ENCODE data around the gene PTGES3L. TPM values are rescaled to one million over a fixed set of nuclear protein-coding genes. Genes with fewer than 3 reads are reported as not detected.

The PTGES3L gene
- total and polyA plus RNA-seq, 2 of the 13 experiments (the other 11 are each of a cell fraction or from before 2014, with no cell fraction given): 1.2 to 2.9 TPM

DNA sequence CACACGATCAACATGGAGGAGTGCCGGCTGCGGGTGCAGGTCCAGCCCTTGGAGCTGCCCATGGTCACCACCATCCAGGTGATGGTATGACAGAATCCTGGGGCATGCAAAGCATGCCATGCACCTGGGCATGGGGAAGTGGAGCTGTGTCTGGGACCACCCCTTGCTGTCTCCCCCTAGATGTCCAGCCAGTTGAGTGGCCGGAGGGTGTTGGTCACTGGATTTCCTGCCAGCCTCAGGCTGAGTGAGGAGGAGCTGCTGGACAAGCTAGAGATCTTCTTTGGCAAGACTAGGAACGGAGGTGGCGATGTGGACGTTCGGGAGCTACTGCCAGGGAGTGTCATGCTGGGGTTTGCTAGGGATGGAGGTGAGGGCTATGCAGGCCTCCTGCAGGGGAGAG, 33.4 kb upstream of the PTGES3L start (continued):
- TF ChIP-seq NCOA1 (CRISPR knock-in tag; IDR thresholded peaks at IDR 0.05): 0 out of 2 replicates have a peak, but pooled peaks have one; percentile 42

DNA sequence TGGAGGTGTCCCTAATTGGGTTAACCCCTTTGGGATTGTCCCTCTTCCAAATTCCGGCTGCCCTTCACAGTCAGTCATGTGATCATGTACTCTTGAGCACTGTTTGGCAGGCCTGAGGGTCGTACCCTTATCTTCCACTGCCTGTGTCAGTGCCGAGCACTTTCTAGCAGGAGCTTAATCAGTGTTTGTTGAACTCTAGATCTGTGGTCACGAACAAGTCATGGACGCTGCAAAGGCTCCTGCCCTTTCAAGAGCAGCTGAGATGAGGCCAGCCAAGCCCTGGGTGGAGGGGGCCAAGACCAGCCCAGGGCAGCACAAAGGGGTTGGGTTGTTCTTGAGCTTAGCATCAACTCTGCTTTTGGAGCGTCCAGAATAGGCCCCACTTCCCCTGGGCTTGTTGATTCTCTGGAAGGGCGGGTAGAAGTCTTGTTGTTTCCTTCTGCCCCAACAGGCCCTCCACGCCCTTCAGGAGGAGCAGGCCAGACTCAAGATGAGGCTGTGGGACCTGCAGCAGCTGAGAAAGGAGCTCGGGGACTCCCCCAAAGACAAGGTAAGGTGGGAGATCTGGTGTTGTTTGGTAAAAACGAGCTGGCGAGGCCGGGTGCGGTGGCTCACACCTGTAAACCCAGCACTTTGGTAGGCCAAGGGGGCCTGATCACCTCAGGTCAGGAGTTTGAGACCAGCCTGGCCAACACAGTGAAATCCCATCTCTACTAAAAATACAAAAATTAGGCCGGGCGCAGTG, 32.0 kb upstream of the PTGES3L start:
- Histone ChIP-seq H3K9me3 (ENCODE audit: low read length) (no peaks in the 10 kb centered on the region), H3K36me3 (replicated peaks in 1 of 2; ENCODE audit: control insufficient read depth in 1 of 2, insufficient read depth in 2 of 2, low read length in 2 of 2) (peaks cover 21 to 37% of the 10 kb centered on the region in 2 experiments), H2AFZ (ENCODE audit: low read length) (no peak overlapping the region), H3K4me1 (ENCODE audit: insufficient read depth, low read length) (peaks cover 85% of the 10 kb centered on the region), H3K27ac (ENCODE audit: extremely low read length, insufficient read depth, low read length) (peak overlapping the region; percentile 97), H4K20me1 (ENCODE audit: insufficient read depth, low read length) (no peaks in the 10 kb centered on the region), H3K4me2 (ENCODE audit: low read depth, low read length) (peak overlapping the region; percentile 41), H3K4me3 (replicated peaks in 1 of 3; ENCODE audit: insufficient read depth in 1 of 3, low read depth in 2 of 3, low read length in 3 of 3) (no peak overlapping the region), H3K9ac (ENCODE audit: insufficient read depth, low read depth, low read length) (peak overlapping the region; percentile 32), H3K79me2 (ENCODE audit: insufficient read depth, low read length) (peaks cover 5% of the 10 kb centered on the region), H3K27me3 (ENCODE audit: control insufficient read depth in 1 of 2, insufficient read depth in 2 of 2, low read length in 2 of 2) (no peaks in the 10 kb centered on the region; a peak in 1 of 5 replicates)
- BruUV-seq (replicated peaks): no TSS peak
- CTCF ChIA-PET (ENCODE audit: low intra/inter-chr PET ratio, low total read pairs): no interaction called here
- POLR2A ChIA-PET: interaction anchor here (1.0 to 8.3 kb wide), 11 partner anchors 9 to 403 kb away, joined by 3 to 162 read pairs (median 8); partner anchors contain the start of genes NBR1, RETREG3, RND2 and RPL27
- in situ Hi-C loops (cut with HindIII; ENCODE audit: extremely low pct_ligation_motif_present, low pct_unique_long_range_greater_than_20kb) (no loop called here), intact Hi-C loops (cut with micrococcal nuclease; ENCODE audit: unreplicated experiment) (no loop called here)
- ATAC-seq: no peak
- WGBS (ENCODE audit: low lambda C conversion rate): 68% methylated on average over 15 of the region's 15 CpGs
- DNase-seq (ENCODE audit: low spot score): peak; percentile 35
- FAIRE-seq: peak; percentile 87
- TF ChIP-seq, protein P1, sequence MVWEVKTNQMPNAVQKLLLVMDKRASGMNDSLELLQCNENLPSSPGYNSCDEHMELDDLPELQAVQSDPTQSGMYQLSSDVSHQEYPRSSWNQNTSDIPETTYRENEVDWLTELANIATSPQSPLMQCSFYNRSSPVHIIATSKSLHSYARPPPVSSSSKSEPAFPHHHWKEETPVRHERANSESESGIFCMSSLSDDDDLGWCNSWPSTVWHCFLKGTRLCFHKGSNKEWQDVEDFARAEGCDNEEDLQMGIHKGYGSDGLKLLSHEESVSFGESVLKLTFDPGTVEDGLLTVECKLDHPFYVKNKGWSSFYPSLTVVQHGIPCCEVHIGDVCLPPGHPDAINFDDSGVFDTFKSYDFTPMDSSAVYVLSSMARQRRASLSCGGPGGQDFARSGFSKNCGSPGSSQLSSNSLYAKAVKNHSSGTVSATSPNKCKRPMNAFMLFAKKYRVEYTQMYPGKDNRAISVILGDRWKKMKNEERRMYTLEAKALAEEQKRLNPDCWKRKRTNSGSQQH (CRISPR knock-in tag; IDR thresholded peaks at IDR 0.05; ENCODE audit: low read depth): no peak
- TF ChIP-seq MEF2D (CRISPR knock-in tag; IDR thresholded peaks at IDR 0.05) (no peak), ZNF558 (CRISPR knock-in tag; IDR thresholded peaks at IDR 0.05; ENCODE audit: borderline replicate concordance) (no peak), CBX1 (IDR thresholded peaks at IDR 0.05; ENCODE audit: low read depth) (no peak), ZNF557 (CRISPR knock-in tag; IDR thresholded peaks at IDR 0.05) (no peak), ETV5 (CRISPR knock-in tag; IDR thresholded peaks at IDR 0.05; ENCODE audit: borderline replicate concordance) (no peak; the same call in 1 of the 2 replicates), HDAC6 (IDR thresholded peaks at IDR 0.05; ENCODE audit: low read depth, low read length) (no peak), HDAC2 (CRISPR knock-in tag; IDR thresholded peaks at IDR 0.05) (0 out of 2 replicates have a peak, but pooled peaks have one; percentile 11), NKX3-1 (CRISPR knock-in tag; IDR thresholded peaks at IDR 0.05) (no peak), NFKBIZ (CRISPR knock-in tag; IDR thresholded peaks at IDR 0.05) (no peak), ZNF274 (CRISPR knock-in tag; IDR thresholded peaks at IDR 0.05) (no peak)
- TF ChIP-seq, protein P2, sequence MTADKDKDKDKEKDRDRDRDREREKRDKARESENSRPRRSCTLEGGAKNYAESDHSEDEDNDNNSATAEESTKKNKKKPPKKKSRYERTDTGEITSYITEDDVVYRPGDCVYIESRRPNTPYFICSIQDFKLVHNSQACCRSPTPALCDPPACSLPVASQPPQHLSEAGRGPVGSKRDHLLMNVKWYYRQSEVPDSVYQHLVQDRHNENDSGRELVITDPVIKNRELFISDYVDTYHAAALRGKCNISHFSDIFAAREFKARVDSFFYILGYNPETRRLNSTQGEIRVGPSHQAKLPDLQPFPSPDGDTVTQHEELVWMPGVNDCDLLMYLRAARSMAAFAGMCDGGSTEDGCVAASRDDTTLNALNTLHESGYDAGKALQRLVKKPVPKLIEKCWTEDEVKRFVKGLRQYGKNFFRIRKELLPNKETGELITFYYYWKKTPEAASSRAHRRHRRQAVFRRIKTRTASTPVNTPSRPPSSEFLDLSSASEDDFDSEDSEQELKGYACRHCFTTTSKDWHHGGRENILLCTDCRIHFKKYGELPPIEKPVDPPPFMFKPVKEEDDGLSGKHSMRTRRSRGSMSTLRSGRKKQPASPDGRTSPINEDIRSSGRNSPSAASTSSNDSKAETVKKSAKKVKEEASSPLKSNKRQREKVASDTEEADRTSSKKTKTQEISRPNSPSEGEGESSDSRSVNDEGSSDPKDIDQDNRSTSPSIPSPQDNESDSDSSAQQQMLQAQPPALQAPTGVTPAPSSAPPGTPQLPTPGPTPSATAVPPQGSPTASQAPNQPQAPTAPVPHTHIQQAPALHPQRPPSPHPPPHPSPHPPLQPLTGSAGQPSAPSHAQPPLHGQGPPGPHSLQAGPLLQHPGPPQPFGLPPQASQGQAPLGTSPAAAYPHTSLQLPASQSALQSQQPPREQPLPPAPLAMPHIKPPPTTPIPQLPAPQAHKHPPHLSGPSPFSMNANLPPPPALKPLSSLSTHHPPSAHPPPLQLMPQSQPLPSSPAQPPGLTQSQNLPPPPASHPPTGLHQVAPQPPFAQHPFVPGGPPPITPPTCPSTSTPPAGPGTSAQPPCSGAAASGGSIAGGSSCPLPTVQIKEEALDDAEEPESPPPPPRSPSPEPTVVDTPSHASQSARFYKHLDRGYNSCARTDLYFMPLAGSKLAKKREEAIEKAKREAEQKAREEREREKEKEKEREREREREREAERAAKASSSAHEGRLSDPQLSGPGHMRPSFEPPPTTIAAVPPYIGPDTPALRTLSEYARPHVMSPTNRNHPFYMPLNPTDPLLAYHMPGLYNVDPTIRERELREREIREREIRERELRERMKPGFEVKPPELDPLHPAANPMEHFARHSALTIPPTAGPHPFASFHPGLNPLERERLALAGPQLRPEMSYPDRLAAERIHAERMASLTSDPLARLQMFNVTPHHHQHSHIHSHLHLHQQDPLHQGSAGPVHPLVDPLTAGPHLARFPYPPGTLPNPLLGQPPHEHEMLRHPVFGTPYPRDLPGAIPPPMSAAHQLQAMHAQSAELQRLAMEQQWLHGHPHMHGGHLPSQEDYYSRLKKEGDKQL (CRISPR knock-in tag; IDR thresholded peaks at IDR 0.05; ENCODE audit: low read depth): no peak
- TF ChIP-seq, protein P3, sequence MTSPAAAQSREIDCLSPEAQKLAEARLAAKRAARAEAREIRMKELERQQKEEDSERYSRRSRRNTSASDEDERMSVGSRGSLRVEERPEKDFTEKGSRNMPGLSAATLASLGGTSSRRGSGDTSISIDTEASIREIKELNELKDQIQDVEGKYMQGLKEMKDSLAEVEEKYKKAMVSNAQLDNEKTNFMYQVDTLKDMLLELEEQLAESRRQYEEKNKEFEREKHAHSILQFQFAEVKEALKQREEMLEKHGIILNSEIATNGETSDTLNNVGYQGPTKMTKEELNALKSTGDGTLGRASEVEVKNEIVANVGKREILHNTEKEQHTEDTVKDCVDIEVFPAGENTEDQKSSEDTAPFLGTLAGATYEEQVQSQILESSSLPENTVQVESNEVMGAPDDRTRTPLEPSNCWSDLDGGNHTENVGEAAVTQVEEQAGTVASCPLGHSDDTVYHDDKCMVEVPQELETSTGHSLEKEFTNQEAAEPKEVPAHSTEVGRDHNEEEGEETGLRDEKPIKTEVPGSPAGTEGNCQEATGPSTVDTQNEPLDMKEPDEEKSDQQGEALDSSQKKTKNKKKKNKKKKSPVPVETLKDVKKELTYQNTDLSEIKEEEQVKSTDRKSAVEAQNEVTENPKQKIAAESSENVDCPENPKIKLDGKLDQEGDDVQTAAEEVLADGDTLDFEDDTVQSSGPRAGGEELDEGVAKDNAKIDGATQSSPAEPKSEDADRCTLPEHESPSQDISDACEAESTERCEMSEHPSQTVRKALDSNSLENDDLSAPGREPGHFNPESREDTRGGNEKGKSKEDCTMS (CRISPR knock-in tag; conservative IDR thresholded peaks at IDR 0.05): no peak

Data from HepG2 (cell line).